WERI-Rb-1 (cell line): ENCODE measurements around the gene ATXN1.

Source experiments
- DNase-seq: peaks from one replicate; pipeline ENCODE4 v3.0.0-alpha.2; 2020
- H3K27ac ChIP-seq: fragments of 250-450 bp; sonication (Bioruptor Pico); 2 replicates; pipeline ENCODE4 v1.5.1; 2020; ENCODE audit warnings: mild to moderate bottlenecking, moderate library complexity
- H3K27me3 ChIP-seq: fragments of 250-450 bp; sonication (Bioruptor Pico); 2 replicates; pipeline ENCODE4 v1.5.1; 2021; ENCODE audit warnings: mild to moderate bottlenecking, low read depth, moderate library complexity; ENCODE audit not compliant: insufficient read depth, severe bottlenecking
- H3K36me3 ChIP-seq: fragments of 250-450 bp; sonication (Bioruptor Pico); 2 replicates; pipeline ENCODE4 v1.5.1; 2020; ENCODE audit warnings: mild to moderate bottlenecking, moderate library complexity
- H3K4me3 ChIP-seq: 2 replicates; pipeline ENCODE4 v1.5.1; 2011; ENCODE audit warnings: low read depth, mild to moderate bottlenecking, control low read depth, low read length
- H3K9me3 ChIP-seq: fragments of 250-450 bp; sonication (Bioruptor Pico); 2 replicates; pipeline ENCODE4 v1.5.1; 2021; ENCODE audit warnings: mild to moderate bottlenecking, moderate library complexity; ENCODE audit not compliant: severe bottlenecking
- CTCF ChIP-seq: IDR thresholded peaks from 2 replicates; pipeline ENCODE4 v1.5.1; 2011; ENCODE audit warnings: low read depth, mild to moderate bottlenecking, control low read depth, inconsistent platforms, low read length

The ATXN1 gene

GRCh38 chr6:16594849-16595248, 166.4 kb downstream of the ATXN1 start:
- no peak for DNase-seq

GRCh38 chr6:16592223-16592911, 168.9 kb downstream of the ATXN1 start:
- no peak for DNase-seq
- TF ChIP-seq CTCF, result no peak
- Histone ChIP-seq H3K4me3 (no peak overlapping the region), H3K27me3 (no peaks in the 10 kb centered on the region), H3K36me3 (no peaks in the 10 kb centered on the region), H3K27ac (no peak overlapping the region), H3K9me3 (no peaks in the 10 kb centered on the region)

More at GRCh38 chr6:16594849-16595248, 166.4 kb downstream of the ATXN1 start:
- Histone ChIP-seq H3K36me3 (no peaks in the 10 kb centered on the region), H3K27ac (no peak overlapping the region), H3K9me3 (no peaks in the 10 kb centered on the region), H3K27me3 (no peaks in the 10 kb centered on the region), H3K4me3 (no peak overlapping the region)
- no peak for TF ChIP-seq CTCF

- Histone ChIP-seq H3K36me3 (no peaks in the 10 kb centered on the region), H3K9me3 (no peaks in the 10 kb centered on the region), H3K27me3 (no peaks in the 10 kb centered on the region), H3K27ac (no peak overlapping the region), H3K4me3 (no peak overlapping the region)
- no peak for TF ChIP-seq CTCF
- no peak for DNase-seq
Observed at GRCh38 chr6:16591396-16592222, 169.7 kb downstream of the ATXN1 start.

- no peak for DNase-seq
- H3K9me3 ChIP-seq, result no peaks in the 10 kb centered on the region
- H3K4me3 ChIP-seq, result no peak overlapping the region
- H3K36me3 ChIP-seq, result no peaks in the 10 kb centered on the region
- no peak overlapping the region for H3K27ac ChIP-seq
- no peak for TF ChIP-seq CTCF
- H3K27me3 ChIP-seq, result peaks cover 3% of the 10 kb centered on the region
Observed at GRCh38 chr6:16585805-16586204, 175.5 kb downstream of the ATXN1 start.

- no peaks in the 10 kb centered on the region for H3K36me3 ChIP-seq
- no peak for DNase-seq
- no peak overlapping the region for H3K4me3 ChIP-seq
- H3K27me3 ChIP-seq, result peaks cover 3% of the 10 kb centered on the region
- H3K27ac ChIP-seq, result no peak overlapping the region
- no peak for TF ChIP-seq CTCF
- H3K9me3 ChIP-seq, result no peaks in the 10 kb centered on the region
Observed at GRCh38 chr6:16583144-16583762, 178.0 kb downstream of the ATXN1 start.
